K562 (cell line): ENCODE results near the gene BLM. TPM values are rescaled to one million over a fixed set of nuclear protein-coding genes. Genes with fewer than 3 reads are reported as not detected.

Source experiments
- ARID1B ChIP-seq: fragments of 450-650 bp; IDR thresholded peaks from 2 replicates; pipeline ENCODE4 v1.6.1; 2016; ENCODE audit warnings: antibody characterized with exemption, mild to moderate bottlenecking, inconsistent platforms
- C11orf30 ChIP-seq: fragments of 450-650 bp; IDR thresholded peaks from 2 replicates; pipeline ENCODE4 v1.6.1; 2016; ENCODE audit warnings: low read depth, mild to moderate bottlenecking
- CREM ChIP-seq: IDR thresholded peaks from 2 replicates; pipeline ENCODE4 v1.6.1; 2014; ENCODE audit warnings: antibody characterized with exemption, low read depth
- CTBP1 ChIP-seq: fragments of 450-650 bp; IDR thresholded peaks from 2 replicates; pipeline ENCODE4 v1.6.1; 2016; ENCODE audit warnings: borderline replicate concordance
- JUND ChIP-seq, 2 experiments: IDR thresholded peaks; 2 replicates in 1 of 2; 3 replicates in 1 of 2; pipeline ENCODE4 v1.6.1; 2011; ENCODE audit warnings: borderline replicate concordance in 2 of 2, low read depth in 2 of 2, low read length in 2 of 2, improper control_type of control experiment in 1 of 2, missing biosample characterization in 1 of 2, missing genetic modification characterization in 1 of 2, missing genetic modification reagents in 1 of 2
- MAFG ChIP-seq: fragments of 450-650 bp; conservative IDR thresholded peaks from 2 replicates; pipeline ENCODE4 v1.6.1; 2016; ENCODE audit warnings: missing genetic modification characterization, missing compliant biosample characterization
- MAFK ChIP-seq: IDR thresholded peaks from 2 replicates; pipeline ENCODE4 v1.6.1; 2011; ENCODE audit warnings: low read length, improper control_type of control experiment
- NR0B1 ChIP-seq: fragments of 450-650 bp; IDR thresholded peaks from one replicate; pipeline ENCODE4 v1.6.1; 2018; ENCODE audit warnings: mild to moderate bottlenecking, moderate library complexity; ENCODE audit not compliant: partially characterized antibody
- NRF1 ChIP-seq, 2 experiments: fragments of 450-650 bp; IDR thresholded peaks in 1 of 2; conservative IDR thresholded peaks in 1 of 2; 2 replicates each; pipeline ENCODE4 v1.6.1; 2014; ENCODE audit warnings: mild to moderate bottlenecking in 2 of 2
- PHB2 ChIP-seq: fragments of 450-650 bp; IDR thresholded peaks from 2 replicates; pipeline ENCODE4 v1.6.1; 2017; ENCODE audit warnings: low read depth
- SFPQ ChIP-seq: fragments of 200-400 bp; formaldehyde crosslinking; IDR thresholded peaks from 2 replicates; pipeline ENCODE4 v1.6.1; 2017; ENCODE audit warnings: mild to moderate bottlenecking, low read depth, low read length, moderate library complexity
- SMARCA4 ChIP-seq: fragments of 450-650 bp; IDR thresholded peaks from 2 replicates; pipeline ENCODE4 v1.6.1; 2016
- SMARCE1 ChIP-seq: fragments of 450-650 bp; IDR thresholded peaks from 2 replicates; pipeline ENCODE4 v1.7.1; 2016; ENCODE audit warnings: mild to moderate bottlenecking
- ZBTB33 ChIP-seq: sonication (generic); formaldehyde crosslinking; IDR thresholded peaks from 2 replicates; pipeline ENCODE4 v1.8.1; 2023; ENCODE audit warnings: mild to moderate bottlenecking, missing genetic modification reagents
- ZNF316 ChIP-seq: fragments of 450-650 bp; IDR thresholded peaks from 2 replicates; pipeline ENCODE4 v1.6.1; 2016
- ZNF592 ChIP-seq: fragments of 450-650 bp; IDR thresholded peaks from 2 replicates; pipeline ENCODE4 v1.6.1; 2017; ENCODE audit warnings: antibody characterized with exemption, mild to moderate bottlenecking
- polyA plus RNA-seq, 8 experiments: library from polyadenylated mRNA; depleted of rRNA in 4 of 8; stranded (reverse) in 5 of 8; unstranded in 3 of 8; fragments of >200 nt; fragmentation: Nextera tagmentation in 2 of 8; fragmentation: Illumina TruSeq in 1 of 8; extraction: Ambion mirVana in 2 of 8; extraction: Trizol in 1 of 8; gene quantifications; 2 replicates each; pipeline versions ENCODE4 v1.2.1 to v1.2.3, GENCODE V29; 2011 to 2014; ENCODE audit warnings: inconsistent platforms in 1 of 8, missing spikeins in 1 of 8
- total RNA-seq, 7 experiments: library from RNA; depleted of rRNA in 6 of 7; stranded (reverse); fragments of >200 nt in 6 of 7; fragmentation: Illumina TruSeq in 2 of 7; extraction: Trizol in 2 of 7; gene quantifications; 2 replicates each; pipeline versions ENCODE4 v1.2.1 to v1.2.3, GENCODE V29; 2011 to 2021; ENCODE audit warnings: low replicate concordance in 1 of 7

The BLM gene
- total and polyA plus RNA-seq, 9 of the 15 experiments (the other 6 are each of a cell fraction or from before 2014, with no cell fraction given) = 21.0 to 56.0 (median 43.9) TPM

- TF ChIP-seq ZBTB33 (0 out of 2 replicates have a peak, but pooled peaks have one; percentile 28), ZNF316 (no peak), C11orf30 (peak; percentile 48; the same call in 1 of the 2 replicates), SMARCE1 (0 out of 2 replicates have a peak, but pooled peaks have one; percentile 45), MAFK (peak; percentile 56), CREM (peak; percentile 42; the same call in 1 of the 2 replicates), MAFG (tag) (0 out of 2 replicates have a peak, but pooled peaks have one; percentile 25), CTBP1 (peak; percentile 64), SFPQ (no peak), ZNF592 (peak; percentile 79), PHB2 (no peak), ARID1B (0 out of 2 replicates have a peak, but pooled peaks have one; percentile 22), NR0B1 (no peak), SMARCA4 (0 out of 2 replicates have a peak, but pooled peaks have one; percentile 44), NRF1 (conservative IDR thresholded peaks at IDR 0.05 in 1 of 2, IDR thresholded peaks at IDR 0.05 in 1 of 2) (peak; percentile 58 to 67), JUND (IDR thresholded peaks at IDR 0.05; ENCODE audit: borderline replicate concordance, low read depth, low read length) (peak; percentile 79), JUND (tag; IDR thresholded peaks at IDR 0.05; ENCODE audit: borderline replicate concordance, low read depth, low read length) (peak; percentile 72; the same call in 1 of the 3 replicates)
Observed at GRCh38 chr15:90845201-90845949, 128.2 kb downstream of the BLM start (continued).
